ENCODE data around the gene SMAD5. TPM values are rescaled to one million over a fixed set of nuclear protein-coding genes. Genes with fewer than 3 reads are reported as not detected.

Gene SMAD5
- total and polyA plus RNA-seq, 2 of the 4 experiments (the other 2 are of a cell fraction), result 37.4 to 101 TPM

DNA sequence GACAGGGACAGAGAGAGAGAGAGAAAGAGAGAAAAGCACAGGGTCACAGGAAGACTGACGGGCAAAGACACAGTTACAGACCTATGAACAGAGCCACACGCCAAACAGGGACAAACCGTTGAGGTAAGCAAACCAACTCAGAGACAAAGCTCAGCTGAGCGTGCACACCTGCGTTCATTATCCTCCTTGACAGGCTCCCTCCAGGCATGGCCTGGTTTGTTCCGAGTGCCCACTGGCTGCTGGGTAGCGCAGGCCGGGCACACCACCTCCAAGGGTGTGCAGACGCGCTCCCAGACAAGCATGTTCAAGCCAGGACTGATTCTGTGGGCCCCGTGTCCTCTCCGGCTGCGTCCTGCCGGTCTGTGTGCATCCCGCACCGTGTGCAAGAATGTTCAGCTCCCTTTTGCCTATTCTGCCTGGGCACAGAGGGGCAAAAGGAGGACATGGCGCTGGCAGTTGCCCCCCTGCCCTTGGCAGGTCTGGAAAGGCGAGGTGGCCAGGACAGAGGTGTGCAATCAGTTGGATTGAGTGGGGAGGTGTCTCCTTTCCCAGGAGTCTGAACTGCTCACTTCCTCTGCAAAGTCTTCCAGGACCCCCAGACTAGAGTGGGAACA lies 60.8 kb downstream of the SMAD5 start:
- Histone ChIP-seq H2BK20ac (ENCODE audit: low read depth, low read length) (no peak overlapping the region), H3K23ac (ENCODE audit: low read depth, low read length) (0 out of 2 replicates have a peak overlapping the region, but pooled peaks have one; percentile 46), H4K91ac (ENCODE audit: insufficient read depth, low read depth, low read length) (no peak overlapping the region), H3K79me1 (ENCODE audit: low read depth in 1 of 2, low read length in 2 of 2) (no peaks in the 10 kb centered on the region), H3K36me3 (ENCODE audit: control insufficient read depth, insufficient read depth, low read length) (peaks cover 5% of the 10 kb centered on the region), H2BK5ac (ENCODE audit: low read depth, low read length, poor library complexity, severe bottlenecking) (no peak overlapping the region), H3K4ac (ENCODE audit: low read depth, low read length) (no peak overlapping the region), H3K4me3 (ENCODE audit: insufficient read depth, low read depth, low read length) (no peak overlapping the region), H3K4me2 (ENCODE audit: low read depth, low read length) (no peak overlapping the region; the same call in 1 of the 2 replicates), H2AK9ac (replicated peaks; ENCODE audit: low read depth, low read length, poor library complexity) (no peak overlapping the region), H4K8ac (ENCODE audit: low read depth in 2 of 2, low read length in 2 of 2) (no peak overlapping the region), H3K27me3 (ENCODE audit: control insufficient read depth, insufficient read depth, low read length) (peaks cover 53% of the 10 kb centered on the region), H4K5ac (ENCODE audit: low read depth, low read length) (no peak overlapping the region), H2BK120ac (ENCODE audit: low read depth, low read length) (no peak overlapping the region), H3K27ac (ENCODE audit: insufficient read depth, low read length) (no peak overlapping the region), H2AK5ac (ENCODE audit: low read depth, low read length) (no peak overlapping the region), H3K18ac (ENCODE audit: low read depth, low read length) (no peak overlapping the region), H3K4me1 (ENCODE audit: control insufficient read depth, insufficient read depth, low read length) (no peaks in the 10 kb centered on the region; the same call in 1 of the 2 replicates), H3K14ac (replicated peaks; ENCODE audit: low read depth, low read length) (no peak overlapping the region), H3K56ac (ENCODE audit: extremely low read depth, insufficient read depth, low read length) (no peak overlapping the region), H3K9me1 (ENCODE audit: insufficient read depth, low read length) (no peaks in the 10 kb centered on the region), H4K20me1 (ENCODE audit: insufficient read depth, low read length) (peaks cover 13% of the 10 kb centered on the region; the same call in 1 of the 2 replicates), H2AFZ (replicated peaks; ENCODE audit: low read length, poor library complexity) (peak overlapping the region; percentile 47), H3K9ac (ENCODE audit: low read depth, low read length) (no peak overlapping the region), H3K9me3 (ENCODE audit: control insufficient read depth, insufficient read depth, low read length) (no peaks in the 10 kb centered on the region), H2BK15ac (ENCODE audit: low read depth, low read length) (no peak overlapping the region)
- in situ Hi-C loops (cut with MboI; ENCODE audit: low sequenced_read_pairs), result no loop called here
- ATAC-seq (ENCODE audit: low read depth) (no peak), DNase-seq (no peak)
- BruUV-seq (replicated peaks), result no TSS peak
- WGBS, 2 experiments (ENCODE audit: extremely low coverage in 2 of 2, insufficient read length in 1 of 2), result 62% methylated on average over 7 of the region's 18 CpGs; no CpG with 5 or more reads in 1 of the 2 experiments
- POLR2A ChIA-PET (ENCODE audit: unreplicated experiment), result no interaction called here
- CTCF ChIA-PET, result no interaction called here
- dilution Hi-C loops (cut with HindIII; ENCODE audit: low sequenced_read_pairs, unreplicated experiment), result no loop called here
- intact Hi-C loops (cut with micrococcal nuclease), result no loop called here
- TF ChIP-seq CHD1 (IDR thresholded peaks at IDR 0.05; ENCODE audit: low read depth, low read length), result no peak
- TF ChIP-seq MAZ (IDR thresholded peaks at IDR 0.05; ENCODE audit: borderline replicate concordance, low read depth, low read length), result no peak
- TF ChIP-seq FOS (IDR thresholded peaks at IDR 0.05; ENCODE audit: low read depth, low read length), result no peak
- TF ChIP-seq, protein P1, sequence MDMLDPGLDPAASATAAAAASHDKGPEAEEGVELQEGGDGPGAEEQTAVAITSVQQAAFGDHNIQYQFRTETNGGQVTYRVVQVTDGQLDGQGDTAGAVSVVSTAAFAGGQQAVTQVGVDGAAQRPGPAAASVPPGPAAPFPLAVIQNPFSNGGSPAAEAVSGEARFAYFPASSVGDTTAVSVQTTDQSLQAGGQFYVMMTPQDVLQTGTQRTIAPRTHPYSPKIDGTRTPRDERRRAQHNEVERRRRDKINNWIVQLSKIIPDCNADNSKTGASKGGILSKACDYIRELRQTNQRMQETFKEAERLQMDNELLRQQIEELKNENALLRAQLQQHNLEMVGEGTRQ (IDR thresholded peaks at IDR 0.05; ENCODE audit: low read depth, low read length), result no peak
- TF ChIP-seq POLR2A (IDR thresholded peaks at IDR 0.05; ENCODE audit: low read depth, low read length), result no peak
- TF ChIP-seq CEBPB (IDR thresholded peaks at IDR 0.05; ENCODE audit: low read depth, low read length), result no peak
- TF ChIP-seq, protein P2, sequence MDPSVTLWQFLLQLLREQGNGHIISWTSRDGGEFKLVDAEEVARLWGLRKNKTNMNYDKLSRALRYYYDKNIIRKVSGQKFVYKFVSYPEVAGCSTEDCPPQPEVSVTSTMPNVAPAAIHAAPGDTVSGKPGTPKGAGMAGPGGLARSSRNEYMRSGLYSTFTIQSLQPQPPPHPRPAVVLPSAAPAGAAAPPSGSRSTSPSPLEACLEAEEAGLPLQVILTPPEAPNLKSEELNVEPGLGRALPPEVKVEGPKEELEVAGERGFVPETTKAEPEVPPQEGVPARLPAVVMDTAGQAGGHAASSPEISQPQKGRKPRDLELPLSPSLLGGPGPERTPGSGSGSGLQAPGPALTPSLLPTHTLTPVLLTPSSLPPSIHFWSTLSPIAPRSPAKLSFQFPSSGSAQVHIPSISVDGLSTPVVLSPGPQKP (IDR thresholded peaks at IDR 0.05; ENCODE audit: borderline replicate concordance, low read depth, low read length), result no peak
- TF ChIP-seq SMC3 (IDR thresholded peaks at IDR 0.05; ENCODE audit: low read depth, low read length), result no peak
- no peak for TF ChIP-seq BHLHE40 (IDR thresholded peaks at IDR 0.05; ENCODE audit: low read depth, low read length)
- no peak for TF ChIP-seq MXI1 (IDR thresholded peaks at IDR 0.05; ENCODE audit: borderline replicate concordance, low read depth, low read length)
- no peak for TF ChIP-seq RCOR1 (IDR thresholded peaks at IDR 0.05; ENCODE audit: insufficient replicate concordance, low read length)
- no peak for TF ChIP-seq MAFK (IDR thresholded peaks at IDR 0.05; ENCODE audit: low read depth, low read length)
- no peak for TF ChIP-seq RFX5 (IDR thresholded peaks at IDR 0.05; ENCODE audit: low read depth, low read length)
- TF ChIP-seq NFE2L2 (IDR thresholded peaks at IDR 0.05; ENCODE audit: low read depth, low read length), result no peak
- TF ChIP-seq, protein P3, sequence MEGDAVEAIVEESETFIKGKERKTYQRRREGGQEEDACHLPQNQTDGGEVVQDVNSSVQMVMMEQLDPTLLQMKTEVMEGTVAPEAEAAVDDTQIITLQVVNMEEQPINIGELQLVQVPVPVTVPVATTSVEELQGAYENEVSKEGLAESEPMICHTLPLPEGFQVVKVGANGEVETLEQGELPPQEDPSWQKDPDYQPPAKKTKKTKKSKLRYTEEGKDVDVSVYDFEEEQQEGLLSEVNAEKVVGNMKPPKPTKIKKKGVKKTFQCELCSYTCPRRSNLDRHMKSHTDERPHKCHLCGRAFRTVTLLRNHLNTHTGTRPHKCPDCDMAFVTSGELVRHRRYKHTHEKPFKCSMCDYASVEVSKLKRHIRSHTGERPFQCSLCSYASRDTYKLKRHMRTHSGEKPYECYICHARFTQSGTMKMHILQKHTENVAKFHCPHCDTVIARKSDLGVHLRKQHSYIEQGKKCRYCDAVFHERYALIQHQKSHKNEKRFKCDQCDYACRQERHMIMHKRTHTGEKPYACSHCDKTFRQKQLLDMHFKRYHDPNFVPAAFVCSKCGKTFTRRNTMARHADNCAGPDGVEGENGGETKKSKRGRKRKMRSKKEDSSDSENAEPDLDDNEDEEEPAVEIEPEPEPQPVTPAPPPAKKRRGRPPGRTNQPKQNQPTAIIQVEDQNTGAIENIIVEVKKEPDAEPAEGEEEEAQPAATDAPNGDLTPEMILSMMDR (conservative IDR thresholded peaks at IDR 0.05; ENCODE audit: low read depth, low read length), result no peak
- TF ChIP-seq RAD21 (IDR thresholded peaks at IDR 0.05; ENCODE audit: low read length), result no peak
